ENCODE results near the gene CRYGC. TPM values are rescaled to one million over a fixed set of nuclear protein-coding genes. Genes with fewer than 3 reads are reported as not detected.
A peak's percentile ranks its signal among the peaks of the same experiment; 100 is the strongest.
"Not testable (repeated sequence)": the region's sequence is repeated elsewhere in the genome, so short reads cannot be mapped to it uniquely, and the experiment has no call there.

The CRYGC gene
- total and polyA plus RNA-seq, 4 donors = not detected

GRCh38 chr2:208130712-208131110, 1.1 kb upstream of the CRYGC start:
- Histone ChIP-seq H3K27ac (ENCODE audit: low read depth in 1 of 2, low read length in 1 of 2) (no peak overlapping the region), H3K4me1 (ENCODE audit: control insufficient read depth in 5 of 5, insufficient read depth in 5 of 5, low read length in 5 of 5) (no peaks in the 10 kb centered on the region), H3K9ac (ENCODE audit: insufficient read depth in 1 of 2, low read length in 2 of 2) (no peak overlapping the region), H3K4me3 (no peak overlapping the region), H3K36me3 (ENCODE audit: control insufficient read depth in 4 of 4, insufficient read depth in 4 of 4, low read length in 4 of 4) (no peaks in the 10 kb centered on the region), H3K27me3 (ENCODE audit: control insufficient read depth in 3 of 3, insufficient read depth in 3 of 3, low read length in 2 of 3) (no peaks in the 10 kb centered on the region), H3K9me3 (ENCODE audit: control insufficient read depth in 4 of 4, insufficient read depth in 3 of 4, low read length in 3 of 4) (no peaks in the 10 kb centered on the region)
- ATAC-seq (ENCODE audit: insufficient read depth, low FRiP score) (no peak), DNase-seq (no peak)
- no peak for TF ChIP-seq CTCF (IDR thresholded peaks at IDR 0.05; ENCODE audit: control extremely low read depth, extremely low read depth)
- 73 to 84% methylated on average over 6 of the region's 6 CpGs for WGBS, 2 donors

- Histone ChIP-seq H3K9ac (ENCODE audit: insufficient read depth in 1 of 2, low read length in 2 of 2) (no peak overlapping the region), H3K4me3 (no peak overlapping the region), H3K27me3 (ENCODE audit: control insufficient read depth in 3 of 3, insufficient read depth in 3 of 3, low read length in 2 of 3) (peaks cover 0 to 11% (median 7%) of the 10 kb centered on the region in 3 donors), H3K27ac (ENCODE audit: low read depth in 1 of 2, low read length in 1 of 2) (no peak overlapping the region), H3K4me1 (ENCODE audit: control insufficient read depth in 5 of 5, insufficient read depth in 5 of 5, low read length in 5 of 5) (peaks cover 0 to 5% (median 0%) of the 10 kb centered on the region in 5 donors), H3K36me3 (ENCODE audit: control insufficient read depth in 4 of 4, insufficient read depth in 4 of 4, low read length in 4 of 4) (no peaks in the 10 kb centered on the region), H3K9me3 (ENCODE audit: control insufficient read depth in 4 of 4, insufficient read depth in 3 of 4, low read length in 3 of 4) (peaks cover 0 to 2% (median 0%) of the 10 kb centered on the region in 4 donors)
- ATAC-seq (ENCODE audit: insufficient read depth, low FRiP score) = no peak
- DNase-seq = no peak
- 93 to 97% methylated on average over 12 of the region's 12 CpGs for WGBS, 2 donors
- no peak for TF ChIP-seq CTCF (IDR thresholded peaks at IDR 0.05; ENCODE audit: control extremely low read depth, extremely low read depth)
Observed at GRCh38 chr2:208128136-208128535, 1.5 kb downstream of the CRYGC start.

- H3K36me3 ChIP-seq (ENCODE audit: control insufficient read depth in 4 of 4, insufficient read depth in 4 of 4, low read length in 4 of 4) = no peaks in the 10 kb centered on the region
- no peak for DNase-seq
- no peak for TF ChIP-seq CTCF (IDR thresholded peaks at IDR 0.05; ENCODE audit: control extremely low read depth, extremely low read depth)
- no peak for ATAC-seq (ENCODE audit: insufficient read depth, low FRiP score)
- no peak overlapping the region for H3K27ac ChIP-seq (ENCODE audit: low read depth in 1 of 2, low read length in 1 of 2)
- WGBS, 2 donors = 92 to 94% methylated on average over 4 of the region's 4 CpGs
- peaks cover 0 to 5% (median 0%) of the 10 kb centered on the region in 5 donors for H3K4me1 ChIP-seq (ENCODE audit: control insufficient read depth in 5 of 5, insufficient read depth in 5 of 5, low read length in 5 of 5)
- H3K9ac ChIP-seq (ENCODE audit: insufficient read depth in 1 of 2, low read length in 2 of 2) = no peak overlapping the region
- peaks cover 0 to 2% (median 0%) of the 10 kb centered on the region in 4 donors for H3K9me3 ChIP-seq (ENCODE audit: control insufficient read depth in 4 of 4, insufficient read depth in 3 of 4, low read length in 3 of 4)
- peaks cover 0 to 11% (median 7%) of the 10 kb centered on the region in 3 donors for H3K27me3 ChIP-seq (ENCODE audit: control insufficient read depth in 3 of 3, insufficient read depth in 3 of 3, low read length in 2 of 3)
- no peak overlapping the region for H3K4me3 ChIP-seq
Observed at GRCh38 chr2:208127090-208127489, 2.5 kb downstream of the CRYGC start.

- Histone ChIP-seq H3K9me3 (ENCODE audit: control insufficient read depth in 4 of 4, insufficient read depth in 3 of 4, low read length in 3 of 4) (peaks cover 0 to 2% (median 0%) of the 10 kb centered on the region in 4 donors), H3K9ac (ENCODE audit: insufficient read depth in 1 of 2, low read length in 2 of 2) (no peak overlapping the region), H3K27me3 (ENCODE audit: control insufficient read depth in 3 of 3, insufficient read depth in 3 of 3, low read length in 2 of 3) (peaks cover 0 to 11% (median 7%) of the 10 kb centered on the region in 3 donors), H3K4me1 (ENCODE audit: control insufficient read depth in 5 of 5, insufficient read depth in 5 of 5, low read length in 5 of 5) (peaks cover 0 to 5% (median 0%) of the 10 kb centered on the region in 5 donors), H3K27ac (ENCODE audit: low read depth in 1 of 2, low read length in 1 of 2) (no peak overlapping the region), H3K36me3 (ENCODE audit: control insufficient read depth in 4 of 4, insufficient read depth in 4 of 4, low read length in 4 of 4) (no peaks in the 10 kb centered on the region), H3K4me3 (no peak overlapping the region)
- DNase-seq (no peak), ATAC-seq (ENCODE audit: insufficient read depth, low FRiP score) (no peak)
- no peak for TF ChIP-seq CTCF (IDR thresholded peaks at IDR 0.05; ENCODE audit: control extremely low read depth, extremely low read depth)
- WGBS, 2 donors = 82 to 84% methylated on average over 4 of the region's 4 CpGs
Observed at GRCh38 chr2:208125251-208125650, 4.4 kb downstream of the CRYGC start.

- not testable (repeated sequence) for H3K4me1 ChIP-seq (ENCODE audit: control insufficient read depth in 5 of 5, insufficient read depth in 5 of 5, low read length in 5 of 5); H3K9me3 ChIP-seq (ENCODE audit: control insufficient read depth in 4 of 4, insufficient read depth in 3 of 4, low read length in 3 of 4); H3K36me3 ChIP-seq (ENCODE audit: control insufficient read depth in 4 of 4, insufficient read depth in 4 of 4, low read length in 4 of 4); ATAC-seq (ENCODE audit: insufficient read depth, low FRiP score); H3K9ac ChIP-seq (ENCODE audit: insufficient read depth in 1 of 2, low read length in 2 of 2); H3K4me3 ChIP-seq; H3K27ac ChIP-seq (ENCODE audit: low read depth in 1 of 2, low read length in 1 of 2)
- H3K27me3 ChIP-seq (ENCODE audit: control insufficient read depth in 3 of 3, insufficient read depth in 3 of 3, low read length in 2 of 3) = peaks cover 0 to 11% (median 7%) of the 10 kb centered on the region in 3 donors
- WGBS, 2 donors = 8% methylated on average over 31 to 46 of the region's 46 CpGs
- peak in 2 of 3 donors; percentile 7 to 20 for DNase-seq
Observed at GRCh38 chr2:208124013-208124715, 5.5 kb downstream of the CRYGC start, which contains the start of gene CRYGD. CRYGD (minus strand) TSS chr2:208124524; CDS start chr2:208124473, 51 bp downstream.

Measured in lung (tissue), 12 donors.